Measurements from ENCODE around the gene NEBL. TPM values are rescaled to one million over a fixed set of nuclear protein-coding genes. Genes with fewer than 3 reads are reported as not detected.
A peak's percentile ranks its signal among the peaks of the same experiment; 100 is the strongest.

Gene NEBL
- polyA plus RNA-seq, 5 donors, result 12.1 to 22.5 (median 16.4) TPM

GRCh38 chr10:20863008-20863407 lies 34.1 kb downstream of the NEBL start:
- DNase-seq, result no peak

DNA sequence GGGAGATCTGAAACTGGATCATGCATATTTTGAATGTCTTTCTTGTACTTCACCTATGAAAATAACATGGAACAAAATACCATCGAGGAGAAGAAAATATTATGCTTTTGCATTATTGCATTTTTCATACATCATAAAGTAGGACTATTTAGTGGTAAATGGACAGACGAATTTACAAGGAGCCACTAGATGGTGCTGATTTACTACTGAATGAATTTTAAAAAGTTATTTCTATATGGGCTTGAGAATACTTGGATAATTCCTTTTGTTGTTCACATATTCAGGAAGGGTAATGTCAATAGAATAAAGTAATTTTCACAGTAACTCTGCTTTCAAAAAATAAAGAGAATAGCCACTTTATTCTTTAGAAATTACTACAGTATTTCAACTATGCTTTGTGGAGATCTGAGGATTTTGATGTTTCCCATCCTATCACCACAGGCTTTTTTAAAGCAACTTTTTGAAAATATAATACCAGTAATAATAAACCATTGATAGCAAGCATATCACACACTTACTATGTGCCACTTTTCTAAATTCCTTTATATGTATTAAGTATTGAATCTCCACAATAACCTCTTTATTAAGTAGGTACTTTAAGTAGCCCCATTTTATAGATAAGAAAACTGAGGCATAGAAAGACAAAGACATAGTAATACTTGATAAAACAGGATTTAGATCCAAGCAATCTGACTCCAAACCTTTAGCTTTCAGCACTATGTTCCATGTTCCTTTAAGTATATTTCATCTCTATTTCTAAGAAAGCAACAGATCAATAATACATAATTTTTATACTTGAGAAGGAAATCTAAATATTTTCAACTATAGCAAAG lies 38.6 kb downstream of the NEBL start:
- peak in 1 of 2 donors; percentile 43 for DNase-seq

GRCh38 chr10:20856484-20856883 lies 40.6 kb downstream of the NEBL start:
- DNase-seq, result no peak

DNA sequence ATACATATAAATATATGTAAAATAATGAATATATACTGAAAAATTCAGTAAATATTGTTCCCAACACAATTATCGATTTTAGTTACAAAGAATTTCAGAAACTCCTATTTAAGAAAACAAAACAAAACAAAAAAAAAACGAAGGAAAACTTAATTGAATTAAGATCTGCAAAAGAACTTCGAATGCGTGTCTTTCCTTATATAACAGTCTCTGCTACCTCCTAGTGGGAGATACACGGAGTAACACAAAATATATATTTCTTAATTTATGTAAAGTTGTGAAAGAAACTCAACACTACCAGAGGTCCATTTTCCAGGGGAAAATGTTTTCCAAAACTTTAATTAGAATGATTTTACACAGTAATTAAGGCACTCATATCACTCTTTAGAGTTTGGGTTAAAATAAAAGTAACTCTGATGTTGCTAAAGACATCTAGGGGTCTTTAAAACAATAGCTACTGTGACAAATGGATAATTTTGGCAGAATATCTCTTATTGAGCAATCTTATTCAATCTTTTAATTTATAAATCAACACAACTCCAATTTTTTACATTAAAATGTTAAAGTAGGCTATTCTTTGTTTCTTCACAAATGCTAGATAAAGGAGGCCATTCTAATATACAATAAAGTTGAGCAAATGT lies 41.6 kb downstream of the NEBL start:
- DNase-seq, result peak in 1 of 2 donors; percentile 32

- no peak for DNase-seq
Measured at GRCh38 chr10:20853276-20853675, 43.8 kb downstream of the NEBL start.

DNA sequence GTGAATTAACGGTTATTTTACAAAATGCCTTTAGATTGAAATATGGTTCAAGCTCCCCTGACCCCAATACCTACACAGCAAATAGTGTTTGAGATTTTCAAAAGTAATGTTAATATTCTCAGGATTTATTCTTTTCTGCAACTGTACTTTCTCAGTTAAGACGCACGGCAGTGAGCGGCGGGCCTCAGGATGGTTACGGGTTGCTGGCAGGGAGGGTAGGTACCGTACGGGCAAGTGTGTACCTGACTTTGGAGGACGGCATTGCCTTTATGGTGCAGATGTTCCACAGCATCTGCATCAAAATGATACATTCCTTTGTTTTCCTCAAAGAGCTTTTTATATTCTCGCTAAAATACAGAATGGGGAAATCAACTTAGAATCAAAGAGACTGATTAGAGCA lies 44.8 kb downstream of the NEBL start:
- no peak for DNase-seq

GRCh38 chr10:20847512-20847911 lies 49.6 kb downstream of the NEBL start:
- DNase-seq, result no peak

GRCh38 chr10:20846263-20846662 lies 50.8 kb downstream of the NEBL start:
- no peak for DNase-seq

DNA sequence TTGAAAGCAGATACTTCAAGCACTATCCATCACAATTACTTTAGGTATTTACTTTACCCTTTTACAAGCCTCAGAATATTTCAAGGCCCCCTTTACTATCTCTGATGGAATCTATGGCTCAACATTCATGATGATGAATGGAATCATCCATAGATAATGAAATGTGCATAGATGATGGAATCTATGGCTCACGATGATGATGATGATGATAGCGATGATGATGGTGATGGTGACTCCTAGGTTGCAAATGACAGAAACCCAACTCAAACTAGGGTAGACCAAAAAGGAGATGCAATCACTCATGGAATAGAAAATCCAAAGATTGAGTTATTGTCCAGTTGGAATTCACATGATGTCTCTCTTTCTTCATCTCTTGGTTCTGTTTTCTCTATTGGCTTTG lies 55.7 kb downstream of the NEBL start:
- DNase-seq, result no peak

DNA sequence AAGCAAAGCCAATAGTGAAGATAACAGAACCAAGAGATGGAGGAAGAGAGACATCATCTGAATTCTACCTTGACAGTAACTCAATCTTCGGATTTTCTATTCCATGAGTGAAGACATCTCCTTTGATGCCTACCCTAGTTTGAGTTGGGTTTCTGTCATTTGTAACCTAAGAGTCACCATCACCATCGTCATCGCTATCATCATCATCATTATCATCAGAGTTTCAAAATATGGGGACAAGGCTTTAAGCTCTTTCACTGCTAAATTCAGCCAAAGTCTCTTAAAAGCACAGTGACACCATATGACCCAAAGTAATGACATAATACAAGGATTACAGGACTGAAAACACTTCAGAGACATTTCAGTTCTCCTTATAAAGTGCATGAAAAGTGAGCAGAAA lies 57.2 kb downstream of the NEBL start:
- DNase-seq, result no peak

GRCh38 chr10:20839141-20839540 lies 58.0 kb downstream of the NEBL start:
- no peak for DNase-seq

GRCh38 chr10:20836401-20836800 lies 60.7 kb downstream of the NEBL start:
- DNase-seq, result no peak

DNA sequence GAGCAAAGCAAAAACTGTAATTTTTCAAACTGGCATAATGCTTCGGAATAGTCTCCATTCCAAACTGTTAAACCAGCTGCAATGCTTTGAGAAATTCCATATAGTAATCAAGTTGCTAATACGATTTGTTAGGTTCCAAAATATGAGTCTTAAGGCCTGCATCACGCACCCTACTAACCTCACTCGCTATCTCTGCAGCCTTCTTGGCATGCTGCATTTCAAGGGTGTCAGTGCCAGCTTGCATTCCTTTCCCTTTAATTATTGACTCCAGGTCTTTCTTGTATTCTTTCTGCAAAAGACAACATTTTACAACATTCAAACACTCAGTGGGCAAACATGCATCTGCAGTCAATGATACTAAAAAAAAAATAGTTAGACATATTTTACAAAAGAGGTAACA lies 61.8 kb downstream of the NEBL start:
- DNase-seq, result no peak

DNA sequence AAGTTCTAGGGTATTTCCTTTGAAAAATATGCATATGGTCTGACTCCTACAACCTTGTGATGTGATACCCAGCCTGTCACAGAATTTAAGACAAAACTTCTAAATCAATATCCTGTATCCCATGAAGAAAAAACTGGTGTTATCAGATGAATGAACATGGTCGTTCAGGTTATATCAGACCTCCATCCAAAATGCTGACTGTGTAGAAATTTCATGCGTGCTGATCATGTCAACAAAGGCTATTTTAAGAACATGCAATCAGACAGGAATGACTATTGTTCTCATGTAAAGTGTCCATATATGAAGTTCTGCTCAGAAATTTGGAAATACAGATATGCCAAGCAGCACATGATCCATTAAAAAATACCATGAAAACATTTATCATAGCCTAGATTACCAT lies 62.3 kb downstream of the NEBL start:
- no peak for DNase-seq

DNA sequence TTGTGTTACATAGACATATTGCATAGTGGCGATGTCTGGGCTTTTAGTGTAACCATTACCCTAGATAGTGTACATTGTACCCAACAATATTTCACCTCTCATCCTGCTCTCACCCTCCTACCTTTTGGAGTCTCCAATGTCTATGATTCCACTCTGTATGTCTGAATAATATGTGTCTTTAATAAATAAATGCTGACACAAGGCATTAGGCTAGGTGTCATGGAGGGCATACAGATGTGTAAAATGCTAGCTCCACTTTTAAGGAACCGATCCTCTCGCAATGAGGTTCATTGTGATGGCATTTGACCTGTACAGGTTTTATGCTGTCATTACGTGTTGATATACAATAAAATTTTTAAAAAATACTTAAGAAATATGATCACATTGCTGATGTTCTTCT lies 74.3 kb downstream of the NEBL start:
- no peak for DNase-seq

- DNase-seq, result no peak
Measured at GRCh38 chr10:20817646-20818045, 79.5 kb downstream of the NEBL start.

- DNase-seq, result no peak
Measured at GRCh38 chr10:20817116-20817515, 80.0 kb downstream of the NEBL start.

GRCh38 chr10:20814116-20814515 lies 83.0 kb downstream of the NEBL start:
- no peak for DNase-seq

DNA sequence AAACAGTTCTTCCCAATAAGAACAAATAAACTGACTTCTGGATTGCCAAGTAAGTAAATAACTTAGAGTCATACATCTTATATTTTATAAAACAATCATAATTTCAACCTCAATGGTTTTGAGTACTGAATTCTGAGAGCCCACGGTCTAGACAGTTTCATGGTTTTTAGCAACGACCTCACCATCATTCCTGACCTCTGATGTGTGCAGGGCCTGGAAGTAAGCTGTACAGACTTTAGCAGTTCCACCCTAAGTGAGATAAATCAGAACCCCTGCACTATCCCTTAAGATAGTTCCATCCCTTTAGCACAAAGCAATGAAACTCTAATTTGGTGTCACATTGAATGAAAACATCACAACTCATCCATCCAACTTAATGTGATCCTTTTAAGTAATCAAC lies 86.0 kb downstream of the NEBL start:
- no peak for DNase-seq

GRCh38 chr10:20809631-20810030 lies 87.5 kb downstream of the NEBL start:
- no peak for DNase-seq

- no peak for DNase-seq
Measured at GRCh38 chr10:20806487-20806886, 90.6 kb downstream of the NEBL start.

DNA sequence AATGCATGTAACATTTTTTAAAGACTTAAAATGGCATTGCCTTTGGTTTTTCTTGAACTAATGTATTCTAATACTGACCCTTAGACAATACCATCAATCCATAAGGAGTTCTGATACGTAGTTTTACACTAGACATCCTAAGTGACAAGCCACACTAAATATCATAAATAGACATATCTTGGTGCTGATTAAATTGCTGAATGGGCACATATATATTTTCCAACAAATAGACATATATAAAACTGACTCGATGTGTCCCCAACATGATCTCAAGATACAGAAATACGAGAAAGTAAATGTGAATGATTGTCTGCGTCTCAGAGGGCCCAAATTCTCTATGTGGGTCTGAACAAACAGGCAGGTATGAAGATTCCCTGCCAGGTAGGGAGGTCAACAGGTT lies 99.8 kb downstream of the NEBL start:
- DNase-seq, result no peak

- DNase-seq, result no peak
Measured at GRCh38 chr10:20795391-20795790, 101.7 kb downstream of the NEBL start.

GRCh38 chr10:20785174-20785573 lies 111.9 kb downstream of the NEBL start:
- DNase-seq, result peak; percentile 52 to 64

Data from right lung (tissue), 5 donors.